Measurements from ENCODE around the gene SKA2.
A peak's percentile ranks its signal among the peaks of the same experiment; 100 is the strongest.

SKA2 gene, protein sequence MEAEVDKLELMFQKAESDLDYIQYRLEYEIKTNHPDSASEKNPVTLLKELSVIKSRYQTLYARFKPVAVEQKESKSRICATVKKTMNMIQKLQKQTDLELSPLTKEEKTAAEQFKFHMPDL

DNA sequence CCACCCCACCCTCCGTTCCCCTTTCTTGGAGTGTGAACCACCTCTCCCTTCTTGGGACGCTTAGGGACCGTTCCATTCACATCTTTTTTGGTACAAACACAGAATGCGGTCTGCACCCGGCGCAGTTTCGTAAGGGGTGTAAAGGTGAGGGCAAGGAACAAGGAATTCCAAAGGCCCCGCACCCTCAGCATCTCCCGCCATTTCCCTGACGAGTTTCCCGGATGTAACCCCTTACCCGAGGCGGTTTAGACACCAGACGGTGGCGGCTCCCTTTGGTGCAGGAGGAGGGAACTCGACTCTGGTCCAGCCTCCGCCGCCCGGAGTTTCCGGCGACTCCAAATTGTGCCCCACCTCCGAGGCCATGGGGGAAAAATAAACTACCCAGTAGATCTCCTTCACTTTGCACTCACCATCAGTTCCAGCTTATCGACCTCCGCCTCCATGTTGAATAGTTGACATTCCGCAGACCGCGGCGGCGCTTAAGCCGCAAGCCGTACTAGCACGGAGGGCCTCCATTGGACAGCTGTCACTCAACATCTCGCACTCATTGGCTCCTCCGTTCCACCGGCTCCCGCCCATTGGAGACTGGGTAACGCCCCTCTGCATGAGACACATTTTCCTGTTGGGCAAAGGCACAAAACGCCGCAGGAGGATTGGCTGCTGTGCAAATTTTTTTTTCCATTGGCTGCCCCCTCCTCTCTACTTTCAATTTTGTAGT lies at the start of gene SKA2:
Gene SKA2 (minus strand): TSS at position 466 of the 718 bp plus-strand sequence. CDS start 23 bp downstream, at position 443.
- Histone ChIP-seq H3K36me3 (peaks cover 42% of the 10 kb centered on the region), H3K9me3 (ENCODE audit: severe bottlenecking) (no peaks in the 10 kb centered on the region), H3K4me3 (ENCODE audit: low read depth, low read length) (peak within 1 kb of the TSS; percentile 78), H3K27ac (peak within 1 kb of the TSS; percentile 98), H3K27me3 (ENCODE audit: insufficient read depth, low read depth, severe bottlenecking) (no peaks in the 10 kb centered on the region)
- DNase-seq, result peak; percentile 100
- TF ChIP-seq, protein P1, sequence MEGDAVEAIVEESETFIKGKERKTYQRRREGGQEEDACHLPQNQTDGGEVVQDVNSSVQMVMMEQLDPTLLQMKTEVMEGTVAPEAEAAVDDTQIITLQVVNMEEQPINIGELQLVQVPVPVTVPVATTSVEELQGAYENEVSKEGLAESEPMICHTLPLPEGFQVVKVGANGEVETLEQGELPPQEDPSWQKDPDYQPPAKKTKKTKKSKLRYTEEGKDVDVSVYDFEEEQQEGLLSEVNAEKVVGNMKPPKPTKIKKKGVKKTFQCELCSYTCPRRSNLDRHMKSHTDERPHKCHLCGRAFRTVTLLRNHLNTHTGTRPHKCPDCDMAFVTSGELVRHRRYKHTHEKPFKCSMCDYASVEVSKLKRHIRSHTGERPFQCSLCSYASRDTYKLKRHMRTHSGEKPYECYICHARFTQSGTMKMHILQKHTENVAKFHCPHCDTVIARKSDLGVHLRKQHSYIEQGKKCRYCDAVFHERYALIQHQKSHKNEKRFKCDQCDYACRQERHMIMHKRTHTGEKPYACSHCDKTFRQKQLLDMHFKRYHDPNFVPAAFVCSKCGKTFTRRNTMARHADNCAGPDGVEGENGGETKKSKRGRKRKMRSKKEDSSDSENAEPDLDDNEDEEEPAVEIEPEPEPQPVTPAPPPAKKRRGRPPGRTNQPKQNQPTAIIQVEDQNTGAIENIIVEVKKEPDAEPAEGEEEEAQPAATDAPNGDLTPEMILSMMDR (IDR thresholded peaks at IDR 0.05; ENCODE audit: low read depth, low read length), result no peak

DNA sequence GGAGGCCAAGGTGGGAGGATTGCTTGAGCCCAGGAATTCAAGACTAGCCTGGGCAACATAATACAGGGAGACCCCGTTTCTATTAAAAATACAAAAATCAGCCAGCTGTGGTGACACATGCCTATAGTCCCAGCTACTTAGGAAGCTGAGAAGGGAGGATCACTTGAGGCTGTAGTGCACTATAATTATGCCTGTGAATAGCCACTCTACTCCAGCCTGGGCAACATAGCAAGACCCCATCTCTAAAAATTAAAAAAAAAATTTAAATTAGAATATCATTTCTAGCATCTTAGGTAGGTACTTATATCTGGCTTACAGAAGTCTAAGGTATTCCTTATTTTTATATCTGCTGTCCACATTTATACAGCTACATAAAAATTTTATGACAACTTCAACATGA lies 47.3 kb upstream of the SKA2 start:
- H3K36me3 ChIP-seq, result peaks cover 61% of the 10 kb centered on the region
- TF ChIP-seq, protein P1 (IDR thresholded peaks at IDR 0.05; ENCODE audit: low read depth, low read length), result no peak

DNA sequence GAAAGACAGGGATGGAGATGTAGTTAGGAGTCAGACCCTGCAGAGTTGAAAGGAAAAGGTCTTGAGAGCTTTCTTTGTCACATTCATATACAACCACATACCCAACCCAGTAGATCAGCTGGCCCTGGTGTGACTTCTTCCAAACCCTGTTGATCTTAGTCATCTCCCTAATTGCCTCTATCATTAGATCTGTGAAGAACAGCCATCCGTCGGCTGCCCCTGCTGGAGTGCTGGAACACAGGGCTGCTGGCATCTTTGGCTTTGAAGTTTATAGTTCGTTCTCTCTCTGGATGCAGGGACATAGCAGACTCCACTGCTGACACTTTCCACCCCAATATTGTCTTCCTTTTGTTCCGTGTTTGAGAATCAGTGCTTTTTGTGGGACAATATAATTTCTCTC lies 44.4 kb upstream of the SKA2 start:
- peaks cover 90% of the 10 kb centered on the region for H3K36me3 ChIP-seq
- H3K4me3 ChIP-seq (ENCODE audit: low read depth, low read length), result no peak overlapping the region
- DNase-seq, result no peak
- TF ChIP-seq, protein P1 (IDR thresholded peaks at IDR 0.05; ENCODE audit: low read depth, low read length), result no peak
- H3K9me3 ChIP-seq (ENCODE audit: severe bottlenecking), result no peaks in the 10 kb centered on the region
- H3K27ac ChIP-seq, result no peak overlapping the region
- no peaks in the 10 kb centered on the region for H3K27me3 ChIP-seq (ENCODE audit: insufficient read depth, low read depth, severe bottlenecking)

More for the DNA sequence above, 47.3 kb upstream of the SKA2 start:
- H3K9me3 ChIP-seq (ENCODE audit: severe bottlenecking), result no peaks in the 10 kb centered on the region
- DNase-seq, result no peak
- no peak overlapping the region for H3K27ac ChIP-seq
- no peak overlapping the region for H3K4me3 ChIP-seq (ENCODE audit: low read depth, low read length)
- no peaks in the 10 kb centered on the region for H3K27me3 ChIP-seq (ENCODE audit: insufficient read depth, low read depth, severe bottlenecking)

DNA sequence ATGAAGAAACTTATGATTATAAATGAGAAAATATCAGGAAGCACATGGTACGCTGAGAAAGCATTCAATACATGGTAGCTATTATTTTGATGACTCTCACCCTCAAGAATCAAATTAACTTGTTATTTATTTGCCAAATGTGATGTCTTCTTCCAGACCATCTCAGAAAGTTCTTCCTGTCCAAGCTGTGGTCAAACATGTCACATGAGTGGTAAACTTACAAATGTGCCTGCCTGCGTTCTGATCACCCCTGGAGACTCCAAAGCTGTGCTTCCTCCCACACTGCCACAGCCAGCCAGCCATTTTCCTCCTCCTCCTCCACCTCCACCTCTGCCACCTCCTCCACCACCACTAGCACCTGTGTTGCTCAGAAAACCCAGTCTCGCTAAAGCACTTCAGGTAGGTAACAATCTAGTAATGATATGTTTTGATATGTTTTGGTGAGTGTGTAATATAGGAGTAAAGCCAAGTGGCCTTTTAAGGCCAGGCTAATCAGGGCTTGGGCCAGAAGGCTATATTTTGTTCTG lies 38.4 kb upstream of the SKA2 start:
- no peak for DNase-seq
- H3K9me3 ChIP-seq (ENCODE audit: severe bottlenecking), result no peaks in the 10 kb centered on the region
- no peak overlapping the region for H3K4me3 ChIP-seq (ENCODE audit: low read depth, low read length)
- TF ChIP-seq, protein P1 (IDR thresholded peaks at IDR 0.05; ENCODE audit: low read depth, low read length), result no peak
- H3K27me3 ChIP-seq (ENCODE audit: insufficient read depth, low read depth, severe bottlenecking), result no peaks in the 10 kb centered on the region
- peaks cover 98% of the 10 kb centered on the region for H3K36me3 ChIP-seq
- H3K27ac ChIP-seq, result no peak overlapping the region

DNA sequence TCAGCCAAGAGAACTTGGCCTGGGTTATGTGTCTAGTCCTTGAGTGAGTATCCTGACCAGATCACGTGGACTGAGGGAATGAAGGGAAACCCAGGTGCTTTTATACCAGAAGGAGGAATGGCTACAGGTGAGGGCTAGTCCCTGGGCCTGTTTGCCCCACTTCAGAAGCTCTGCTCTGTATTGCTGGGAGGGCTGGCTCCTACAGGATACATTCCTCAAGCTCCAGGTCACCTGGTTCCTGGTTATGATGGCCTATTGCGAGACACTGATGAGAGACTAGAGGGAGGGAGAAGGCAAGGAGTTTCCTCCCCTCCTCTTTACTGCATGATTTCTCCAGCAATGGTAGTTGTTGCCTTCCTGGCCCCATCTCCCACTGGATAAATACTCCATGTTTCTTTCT lies 35.8 kb upstream of the SKA2 start:
- no peaks in the 10 kb centered on the region for H3K27me3 ChIP-seq (ENCODE audit: insufficient read depth, low read depth, severe bottlenecking)
- no peak overlapping the region for H3K27ac ChIP-seq
- no peak overlapping the region for H3K4me3 ChIP-seq (ENCODE audit: low read depth, low read length)
- H3K9me3 ChIP-seq (ENCODE audit: severe bottlenecking), result no peaks in the 10 kb centered on the region
- peaks cover 94% of the 10 kb centered on the region for H3K36me3 ChIP-seq
- TF ChIP-seq, protein P1 (IDR thresholded peaks at IDR 0.05; ENCODE audit: low read depth, low read length), result no peak
- DNase-seq, result no peak

Data from WERI-Rb-1 (cell line).